Lower leg skin (tissue), 3 donors: ENCODE measurements around the gene RAB3C.

Source experiments
- CTCF ChIP-seq, 3 donors: fragments of 450-650 bp; IDR thresholded peaks; one replicate each; pipeline ENCODE4 v1.5.1; 2016; ENCODE audit warnings: antibody characterized with exemption in 3 of 3, mild to moderate bottlenecking in 3 of 3, moderate library complexity in 2 of 3
- POLR2A ChIP-seq, 2 donors: fragments of 450-650 bp; IDR thresholded peaks; one replicate each; pipeline ENCODE4 v1.6.1; 2016 to 2017; ENCODE audit warnings: antibody characterized with exemption in 2 of 2, mild to moderate bottlenecking in 1 of 2, moderate library complexity in 1 of 2

GRCh38 chr5:58674070-58674469, 91.2 kb downstream of the RAB3C start:
- TF ChIP-seq CTCF (IDR thresholded peaks at IDR 0.05) (no peak), POLR2A (IDR thresholded peaks at IDR 0.05) (no peak)
